Keratinocyte (primary cell): Measurements from ENCODE around the gene LHX4. TPM values are rescaled to one million over a fixed set of nuclear protein-coding genes. Genes with fewer than 3 reads are reported as not detected.

Experiments used
- DNase-seq: peaks from one replicate; pipeline ENCODE4 v3.0.0-alpha.2; 2011; ENCODE audit warnings: low read depth, missing footprints, low spot score
- FAIRE-seq: peaks from 2 replicates; lab custom pipeline; 2011; peaks lifted over from hg19 to GRCh38; lab: Jason Lieb, UNC
- H2AFZ ChIP-seq: 2 replicates; pipeline ENCODE4 v1.6.0; 2012; ENCODE audit warnings: low read length, control low read depth, inconsistent platforms; ENCODE audit not compliant: control insufficient read depth
- H3K27ac ChIP-seq: 2 replicates; pipeline ENCODE4 v1.5.1; 2011; ENCODE audit warnings: low read length; ENCODE audit not compliant: control insufficient read depth, insufficient read depth
- H3K27me3 ChIP-seq: 3 replicates; pipeline ENCODE4 v1.6.0; 2011; ENCODE audit warnings: low read length; ENCODE audit not compliant: control insufficient read depth, insufficient read depth; ENCODE audit errors: extremely low read depth
- H3K36me3 ChIP-seq, 2 experiments: 2 replicates in 1 of 2; 3 replicates in 1 of 2; pipeline ENCODE4 v1.5.1; 2011; ENCODE audit warnings: low read length in 2 of 2, mild to moderate bottlenecking in 1 of 2; ENCODE audit not compliant: control insufficient read depth in 2 of 2, insufficient read depth in 2 of 2; ENCODE audit errors: extremely low read depth in 1 of 2
- H3K4me1 ChIP-seq: 3 replicates; pipeline ENCODE4 v1.5.1; 2011; ENCODE audit warnings: low read length; ENCODE audit not compliant: control insufficient read depth, insufficient read depth; ENCODE audit errors: extremely low read depth
- H3K4me2 ChIP-seq: 3 replicates; pipeline ENCODE4 v1.6.0; 2011; ENCODE audit warnings: low read depth, low read length; ENCODE audit not compliant: control insufficient read depth, insufficient read depth; ENCODE audit errors: extremely low read depth
- H3K4me3 ChIP-seq, 3 experiments: fragments of 200-600 bp in 1 of 3; sonication (generic) in 1 of 3; 2 replicates in 2 of 3; 3 replicates in 1 of 3; pipeline ENCODE4 v1.5.1; 2011 to 2016; ENCODE audit warnings: low read length in 3 of 3, mild to moderate bottlenecking in 3 of 3, control low read depth in 2 of 3, inconsistent platforms in 1 of 3, low read depth in 1 of 3, mixed read lengths in 1 of 3, mixed run types in 1 of 3, moderate library complexity in 1 of 3; ENCODE audit not compliant: control insufficient read depth in 2 of 3, insufficient read depth in 2 of 3; ENCODE audit errors: extremely low read depth in 1 of 3
- H3K79me2 ChIP-seq: 2 replicates; pipeline ENCODE4 v1.6.0; 2012; ENCODE audit warnings: low read length; ENCODE audit not compliant: control insufficient read depth, insufficient read depth
- H3K9ac ChIP-seq: 3 replicates; pipeline ENCODE4 v1.6.0; 2011; ENCODE audit warnings: low read length; ENCODE audit not compliant: control insufficient read depth, insufficient read depth; ENCODE audit errors: extremely low read depth
- H3K9me1 ChIP-seq: 3 replicates; pipeline ENCODE4 v1.6.0; 2011; ENCODE audit warnings: low read length; ENCODE audit not compliant: control insufficient read depth, insufficient read depth; ENCODE audit errors: extremely low read depth
- H3K9me3 ChIP-seq: 2 replicates; pipeline ENCODE4 v1.5.1; 2012; ENCODE audit warnings: low read depth, low read length; ENCODE audit not compliant: control insufficient read depth
- H4K20me1 ChIP-seq: 3 replicates; pipeline ENCODE4 v1.6.0; 2011; ENCODE audit warnings: low read length; ENCODE audit not compliant: control insufficient read depth, insufficient read depth; ENCODE audit errors: extremely low read depth
- CTCF ChIP-seq, 3 experiments: IDR thresholded peaks in 1 of 3; conservative IDR thresholded peaks in 1 of 3; optimal IDR thresholded peaks in 1 of 3; 2 replicates in 2 of 3; 3 replicates in 1 of 3; pipeline versions ENCODE3 to v1.5.1; 2011; ENCODE audit warnings: low read length in 3 of 3, mild to moderate bottlenecking in 3 of 3, moderate library complexity in 2 of 3, control low read depth in 1 of 3, inconsistent platforms in 1 of 3; ENCODE audit not compliant: insufficient read depth in 2 of 3; ENCODE audit errors: extremely low read depth in 1 of 3
- EZH2 ChIP-seq: IDR thresholded peaks from one replicate; pipeline ENCODE4 v1.6.1; 2012; ENCODE audit warnings: inconsistent platforms, mild to moderate bottlenecking, low read length, moderate library complexity
- dilution Hi-C: fragments of 300-500 bp; cut with MboI; formaldehyde crosslinking; loops from one replicate; pipeline ENCODE4 v1.7.0; 2020; ENCODE audit warnings: low sequenced_read_pairs; ENCODE audit not compliant: extremely low pct_ligation_motif_present
- polyA plus RNA-seq, 5 experiments: library from polyadenylated mRNA; depleted of rRNA in 3 of 5; stranded (reverse) in 3 of 5; stranded (forward) in 1 of 5; unstranded in 1 of 5; fragments of >200 nt; gene quantifications; 1 replicate in 1 of 5; 2 replicates in 3 of 5; 3 replicates in 1 of 5; pipeline versions ENCODE4 v1.2.1 to v1.2.3, GENCODE V29; 2011 to 2012; ENCODE audit warnings: missing spikeins in 2 of 5, low read depth in 1 of 5, low replicate concordance in 1 of 5

Gene LHX4
- polyA plus RNA-seq, 1 donor (not counting 4 experiments of a cell fraction or from before 2014, with no cell fraction given) = not detected

GRCh38 chr1:180327089-180327488, 97.0 kb downstream of the LHX4 start:
- H3K36me3 ChIP-seq = peaks cover 0 to 7% of the 10 kb centered on the region in 2 experiments
- H3K79me2 ChIP-seq = peaks cover 2% of the 10 kb centered on the region
- DNase-seq (no peak), FAIRE-seq (no peak)
- H3K27ac ChIP-seq = no peak overlapping the region
- no peak overlapping the region for H3K4me3 ChIP-seq
- H3K27me3 ChIP-seq = no peaks in the 10 kb centered on the region
- no peaks in the 10 kb centered on the region for H3K9me1 ChIP-seq
- no peaks in the 10 kb centered on the region for H3K4me1 ChIP-seq
- no peaks in the 10 kb centered on the region for H4K20me1 ChIP-seq
- H2AFZ ChIP-seq = no peak overlapping the region
- no peak overlapping the region for H3K4me2 ChIP-seq
- dilution Hi-C loops = no loop called here
- TF ChIP-seq EZH2 = no peak
- TF ChIP-seq CTCF (optimal IDR thresholded peaks at IDR 0.05 in 1 of 3, IDR thresholded peaks at IDR 0.05 in 1 of 3, conservative IDR thresholded peaks at IDR 0.05 in 1 of 3; ENCODE audit: extremely low read depth in 1 of 3, insufficient read depth in 2 of 3, low read length in 3 of 3) = no peak
- H3K9ac ChIP-seq = no peak overlapping the region
- no peaks in the 10 kb centered on the region for H3K9me3 ChIP-seq

Other genes starting within 250 kb of the LHX4 start
- gene QSOX1, start 75.4 kb upstream of the LHX4 start, polyA plus RNA-seq = 57.6 to 87.5 TPM (median 59.0 TPM) in 3 replicates